Measurements from ENCODE around the gene MUSTN1.

- TF ChIP-seq CTCF (optimal IDR thresholded peaks at IDR 0.05 in 1 of 3, IDR thresholded peaks at IDR 0.05 in 1 of 3, conservative IDR thresholded peaks at IDR 0.05 in 1 of 3; ENCODE audit: extremely low read depth in 1 of 3, insufficient read depth in 2 of 3, low read length in 3 of 3) (peak; percentile 22 to 63 (median 40)), EZH2 (IDR thresholded peaks at IDR 0.05; ENCODE audit: low read length) (no peak)
Measured at GRCh38 chr3:52845691-52846431, 11.0 kb upstream of the MUSTN1 start.

All from keratinocyte (primary cell).